ENCODE results near the gene NHS. TPM values are rescaled to one million over a fixed set of nuclear protein-coding genes. Genes with fewer than 3 reads are reported as not detected.

Gene NHS
- total RNA-seq, 2 donors from 2014 or later: 6.0 to 7.3 TPM

GRCh38 chrX:17563515-17563914, 188.5 kb downstream of the NHS start:
- Histone ChIP-seq H3K9me3 (ENCODE audit: control insufficient read depth, low read length) (no peaks in the 10 kb centered on the region), H3K9ac (ENCODE audit: extremely low read depth, low read length, poor library complexity, severe bottlenecking) (no peak overlapping the region), H3K27me3 (ENCODE audit: control insufficient read depth, insufficient read depth, low read length, poor library complexity, severe bottlenecking) (no peaks in the 10 kb centered on the region), H3K4me1 (ENCODE audit: control insufficient read depth, insufficient read depth, low read length) (peaks cover 3% of the 10 kb centered on the region), H3K36me3 (ENCODE audit: control insufficient read depth, insufficient read depth, low read length) (no peaks in the 10 kb centered on the region), H3K4me3 (ENCODE audit: low read length) (no peak overlapping the region), H3K27ac (ENCODE audit: low read depth, low read length) (no peak overlapping the region)
- 100% methylated on average over 1 to 4 of the region's 4 CpGs for WGBS, 2 experiments (ENCODE audit: insufficient coverage in 1 of 2, insufficient read length in 1 of 2)
- H3K27me3 Mint-ChIP-seq (ENCODE audit: insufficient read depth): peaks cover 15% of the 10 kb centered on the region
- H3K36me3 Mint-ChIP-seq (ENCODE audit: low read depth): no peaks in the 10 kb centered on the region
- H3K9me3 Mint-ChIP-seq: no peaks in the 10 kb centered on the region
- no peak for DNase-seq
- no peak overlapping the region for H3K4me3 Mint-ChIP-seq
- TF ChIP-seq, protein P1, sequence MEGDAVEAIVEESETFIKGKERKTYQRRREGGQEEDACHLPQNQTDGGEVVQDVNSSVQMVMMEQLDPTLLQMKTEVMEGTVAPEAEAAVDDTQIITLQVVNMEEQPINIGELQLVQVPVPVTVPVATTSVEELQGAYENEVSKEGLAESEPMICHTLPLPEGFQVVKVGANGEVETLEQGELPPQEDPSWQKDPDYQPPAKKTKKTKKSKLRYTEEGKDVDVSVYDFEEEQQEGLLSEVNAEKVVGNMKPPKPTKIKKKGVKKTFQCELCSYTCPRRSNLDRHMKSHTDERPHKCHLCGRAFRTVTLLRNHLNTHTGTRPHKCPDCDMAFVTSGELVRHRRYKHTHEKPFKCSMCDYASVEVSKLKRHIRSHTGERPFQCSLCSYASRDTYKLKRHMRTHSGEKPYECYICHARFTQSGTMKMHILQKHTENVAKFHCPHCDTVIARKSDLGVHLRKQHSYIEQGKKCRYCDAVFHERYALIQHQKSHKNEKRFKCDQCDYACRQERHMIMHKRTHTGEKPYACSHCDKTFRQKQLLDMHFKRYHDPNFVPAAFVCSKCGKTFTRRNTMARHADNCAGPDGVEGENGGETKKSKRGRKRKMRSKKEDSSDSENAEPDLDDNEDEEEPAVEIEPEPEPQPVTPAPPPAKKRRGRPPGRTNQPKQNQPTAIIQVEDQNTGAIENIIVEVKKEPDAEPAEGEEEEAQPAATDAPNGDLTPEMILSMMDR (conservative IDR thresholded peaks at IDR 0.05): no peak
- H3K4me1 Mint-ChIP-seq: peaks cover 32% of the 10 kb centered on the region
- no peak overlapping the region for H3K27ac Mint-ChIP-seq

DNA sequence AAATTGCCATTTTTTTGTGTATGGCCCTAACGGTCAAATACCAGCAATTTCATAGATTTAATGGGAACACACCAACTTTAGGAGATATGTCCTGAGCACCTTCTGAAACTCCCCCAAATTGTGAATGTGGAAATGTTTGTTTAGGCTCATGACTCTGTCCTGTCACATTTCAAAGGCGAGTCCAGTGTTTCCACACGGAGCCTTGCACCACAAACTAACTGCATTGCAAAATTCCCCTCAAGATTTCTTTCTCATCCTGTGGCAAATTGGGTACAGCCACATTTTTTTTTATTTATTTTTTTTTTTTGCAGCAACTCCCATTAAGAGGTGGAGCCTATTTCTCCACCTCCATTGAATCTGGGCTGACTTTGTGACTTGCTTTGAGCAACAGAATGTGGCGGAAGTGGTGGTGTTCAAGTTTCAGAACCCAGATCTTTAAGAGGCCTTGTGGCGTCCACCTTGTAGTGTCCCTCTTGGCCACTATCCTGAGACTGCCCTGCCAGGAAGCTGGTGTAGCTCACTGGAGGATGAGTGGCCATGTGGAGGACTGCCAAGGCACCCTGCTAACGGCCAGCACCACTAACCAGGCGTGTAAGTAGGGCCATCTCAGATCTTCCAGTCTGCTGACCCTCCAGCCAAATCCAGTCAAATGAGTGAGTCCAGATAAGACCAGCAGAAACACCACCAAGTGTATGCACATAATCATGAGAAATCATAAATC, 189.8 kb downstream of the NHS start:
- H3K36me3 ChIP-seq (ENCODE audit: control insufficient read depth, insufficient read depth, low read length): no peaks in the 10 kb centered on the region
- Mint-ChIP-seq H3K27me3 (ENCODE audit: insufficient read depth) (peaks cover 15% of the 10 kb centered on the region), H3K4me3 (no peak overlapping the region), H3K4me1 (peaks cover 22% of the 10 kb centered on the region), H3K36me3 (ENCODE audit: low read depth) (no peaks in the 10 kb centered on the region), H3K27ac (no peak overlapping the region), H3K9me3 (no peaks in the 10 kb centered on the region)
- 93% methylated on average over 7 of the region's 7 CpGs; no CpG with 5 or more reads in 1 of the 2 experiments for WGBS, 2 experiments (ENCODE audit: insufficient coverage in 1 of 2, insufficient read length in 1 of 2)
- no peaks in the 10 kb centered on the region for H3K9me3 ChIP-seq (ENCODE audit: control insufficient read depth, low read length)
- no peak overlapping the region for H3K9ac ChIP-seq (ENCODE audit: extremely low read depth, low read length, poor library complexity, severe bottlenecking)
- H3K4me1 ChIP-seq (ENCODE audit: control insufficient read depth, insufficient read depth, low read length): peaks cover 3% of the 10 kb centered on the region
- TF ChIP-seq, protein P1 (conservative IDR thresholded peaks at IDR 0.05): no peak
- no peak overlapping the region for H3K27ac ChIP-seq (ENCODE audit: low read depth, low read length)
- no peak for DNase-seq
- no peak overlapping the region for H3K4me3 ChIP-seq (ENCODE audit: low read length)
- H3K27me3 ChIP-seq (ENCODE audit: control insufficient read depth, insufficient read depth, low read length, poor library complexity, severe bottlenecking): no peaks in the 10 kb centered on the region

GRCh38 chrX:17566740-17567139, 191.7 kb downstream of the NHS start:
- TF ChIP-seq, protein P1 (conservative IDR thresholded peaks at IDR 0.05): no peak
- Histone ChIP-seq H3K27me3 (ENCODE audit: control insufficient read depth, insufficient read depth, low read length, poor library complexity, severe bottlenecking) (no peaks in the 10 kb centered on the region), H3K36me3 (ENCODE audit: control insufficient read depth, insufficient read depth, low read length) (no peaks in the 10 kb centered on the region), H3K4me3 (ENCODE audit: low read length) (no peak overlapping the region), H3K27ac (ENCODE audit: low read depth, low read length) (no peak overlapping the region), H3K9me3 (ENCODE audit: control insufficient read depth, low read length) (no peaks in the 10 kb centered on the region), H3K4me1 (ENCODE audit: control insufficient read depth, insufficient read depth, low read length) (no peaks in the 10 kb centered on the region), H3K9ac (ENCODE audit: extremely low read depth, low read length, poor library complexity, severe bottlenecking) (no peak overlapping the region)
- Mint-ChIP-seq H3K36me3 (ENCODE audit: low read depth) (no peaks in the 10 kb centered on the region), H3K27me3 (ENCODE audit: insufficient read depth) (peaks cover 15% of the 10 kb centered on the region), H3K4me1 (peaks cover 7% of the 10 kb centered on the region), H3K27ac (no peak overlapping the region), H3K4me3 (no peak overlapping the region), H3K9me3 (no peaks in the 10 kb centered on the region)
- 90% methylated on average over 4 of the region's 4 CpGs; no CpG with 5 or more reads in 1 of the 2 experiments for WGBS, 2 experiments (ENCODE audit: insufficient coverage in 1 of 2, insufficient read length in 1 of 2)
- DNase-seq: no peak
